Upper lobe of right lung (tissue), 1 donor: ENCODE results near the gene ING5. TPM values are rescaled to one million over a fixed set of nuclear protein-coding genes. Genes with fewer than 3 reads are reported as not detected.

Experiments used
- ATAC-seq: fragments of 200-7000 bp; cut with Tn5 transposase; one replicate; pipeline ENCODE4 v1.9.1; 2020; ENCODE audit warnings: mild to moderate bottlenecking, moderate library complexity
- DNase-seq: peaks from one replicate; pipeline ENCODE4 v3.0.0-alpha.2; 2020
- H3K27ac ChIP-seq: fragments of 200-600 bp; one replicate; pipeline ENCODE4 v1.8.0; 2022
- H3K27me3 ChIP-seq: fragments of 200-600 bp; one replicate; pipeline ENCODE4 v1.8.0; 2022; ENCODE audit warnings: mild to moderate bottlenecking
- H3K36me3 ChIP-seq: fragments of 200-600 bp; one replicate; pipeline ENCODE4 v1.8.0; 2022
- H3K4me1 ChIP-seq: fragments of 200-600 bp; one replicate; pipeline ENCODE4 v1.8.0; 2022
- H3K4me3 ChIP-seq: fragments of 200-600 bp; one replicate; pipeline ENCODE4 v1.8.0; 2022; ENCODE audit warnings: mild to moderate bottlenecking
- H3K9me3 ChIP-seq: fragments of 200-600 bp; one replicate; pipeline ENCODE4 v1.8.0; 2022
- intact Hi-C: fragments of 100-400 bp; cut with DNase I; formaldehyde crosslinking; loops from one replicate; pipeline ENCODE4 v1.11.0; 2022
- long read RNA-seq: library from polyadenylated mRNA; unstranded; transcript quantifications from one replicate; pipeline ENCODE4 v2.0.0, GENCODE V29; 2021
- total RNA-seq: library from RNA; stranded (reverse); fragmentation: NEBNext Ultra II Directional; extraction: Animal tissue kit (Norgen Biotek cat#: 25700); gene quantifications from one replicate; pipeline ENCODE4 v1.2.1, GENCODE V29; 2021
- TF ChIP-seq, protein P1 (sequence below): fragments of 200-600 bp; IDR thresholded peaks from one replicate; pipeline ENCODE4 v1.8.0; 2022; ENCODE audit warnings: antibody characterized with exemption
- donor health status: DM: no; HTN: yes; CAD: no; lungs with severe emphysema.

Gene ING5
- 36.5 TPM for total RNA-seq
- long read RNA-seq, full-length matches to known transcripts, result 16 of 33 reads
- long read RNA-seq, partial matches to known transcripts, result 3 of 33 reads
- long read RNA-seq, other reads (novel, unspliced or antisense), result 14 of 33 reads

DNA sequence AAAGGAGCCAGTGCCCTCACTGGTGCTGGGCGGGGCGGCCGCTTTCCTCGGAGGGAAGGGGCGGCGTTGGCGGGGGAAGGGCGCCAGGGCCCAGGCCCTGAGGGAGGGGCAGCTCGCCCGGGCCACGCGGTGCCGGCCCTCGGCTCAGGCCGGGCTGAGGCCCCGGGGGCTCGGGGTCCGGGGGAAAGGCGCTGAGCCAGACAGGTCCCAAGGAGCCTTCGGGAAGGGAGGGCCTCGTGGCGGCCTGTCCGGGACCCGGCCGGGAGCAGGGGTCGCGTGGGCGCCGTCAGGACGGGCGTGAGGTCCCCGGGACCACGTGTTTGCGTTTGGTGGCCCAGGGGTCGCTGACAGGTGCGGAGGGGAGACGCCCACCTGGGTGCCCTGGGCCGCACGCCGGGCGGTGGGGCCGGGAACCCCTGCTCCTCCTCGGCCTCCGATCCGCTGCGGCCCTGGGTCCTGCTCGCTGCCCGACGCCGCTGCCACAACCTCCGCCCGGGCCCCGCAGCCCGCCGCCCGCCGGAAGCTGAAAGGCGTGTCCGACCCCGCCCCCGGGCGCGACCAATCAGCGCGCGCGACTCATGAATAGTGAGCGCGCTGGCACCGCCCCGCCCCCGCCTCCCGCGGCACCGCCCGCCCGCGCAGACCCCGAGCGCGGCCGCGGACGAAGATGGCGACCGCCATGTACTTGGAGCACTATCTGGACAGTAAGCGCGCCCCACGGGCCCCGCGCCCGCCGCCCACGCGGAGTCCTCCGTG is at the start of gene ING5:
ING5 (plus strand) TSS at position 641 of the 756 bp plus-strand sequence; CDS start at position 668, 27 bp downstream.
- H3K4me1 ChIP-seq, result peaks cover 4% of the 10 kb centered on the region
- peak within 1 kb of the TSS; percentile 81 for H3K4me3 ChIP-seq
- peaks cover 12% of the 10 kb centered on the region for H3K36me3 ChIP-seq
- H3K27me3 ChIP-seq, result no peaks in the 10 kb centered on the region
- TF ChIP-seq, protein P1, sequence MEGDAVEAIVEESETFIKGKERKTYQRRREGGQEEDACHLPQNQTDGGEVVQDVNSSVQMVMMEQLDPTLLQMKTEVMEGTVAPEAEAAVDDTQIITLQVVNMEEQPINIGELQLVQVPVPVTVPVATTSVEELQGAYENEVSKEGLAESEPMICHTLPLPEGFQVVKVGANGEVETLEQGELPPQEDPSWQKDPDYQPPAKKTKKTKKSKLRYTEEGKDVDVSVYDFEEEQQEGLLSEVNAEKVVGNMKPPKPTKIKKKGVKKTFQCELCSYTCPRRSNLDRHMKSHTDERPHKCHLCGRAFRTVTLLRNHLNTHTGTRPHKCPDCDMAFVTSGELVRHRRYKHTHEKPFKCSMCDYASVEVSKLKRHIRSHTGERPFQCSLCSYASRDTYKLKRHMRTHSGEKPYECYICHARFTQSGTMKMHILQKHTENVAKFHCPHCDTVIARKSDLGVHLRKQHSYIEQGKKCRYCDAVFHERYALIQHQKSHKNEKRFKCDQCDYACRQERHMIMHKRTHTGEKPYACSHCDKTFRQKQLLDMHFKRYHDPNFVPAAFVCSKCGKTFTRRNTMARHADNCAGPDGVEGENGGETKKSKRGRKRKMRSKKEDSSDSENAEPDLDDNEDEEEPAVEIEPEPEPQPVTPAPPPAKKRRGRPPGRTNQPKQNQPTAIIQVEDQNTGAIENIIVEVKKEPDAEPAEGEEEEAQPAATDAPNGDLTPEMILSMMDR, result no peak
- ATAC-seq, result peak; percentile 90
- H3K27ac ChIP-seq, result peak within 1 kb of the TSS; percentile 95
- peak; percentile 99 for DNase-seq
- intact Hi-C loops, result no loop called here
- no peaks in the 10 kb centered on the region for H3K9me3 ChIP-seq

- Histone ChIP-seq H3K4me3 (no peak overlapping the region), H3K36me3 (peaks cover 54% of the 10 kb centered on the region), H3K27me3 (no peaks in the 10 kb centered on the region), H3K9me3 (no peaks in the 10 kb centered on the region), H3K4me1 (peaks cover 4% of the 10 kb centered on the region), H3K27ac (no peak overlapping the region)
- TF ChIP-seq, protein P1, result no peak
- ATAC-seq (no peak), DNase-seq (no peak)
- intact Hi-C loops, result no loop called here
These were observed 49.7 kb upstream of the ING5 start for GRCh38 chr2:241652142-241652541.

GRCh38 chr2:241652722-241653121 is 49.1 kb upstream of the ING5 start:
- DNase-seq, result no peak
- Histone ChIP-seq H3K4me1 (peaks cover 4% of the 10 kb centered on the region), H3K27ac (no peak overlapping the region), H3K36me3 (peaks cover 56% of the 10 kb centered on the region), H3K9me3 (no peaks in the 10 kb centered on the region), H3K4me3 (no peak overlapping the region), H3K27me3 (no peaks in the 10 kb centered on the region)
- TF ChIP-seq, protein P1, result no peak
- no peak for ATAC-seq
- intact Hi-C loops, result no loop called here

DNA sequence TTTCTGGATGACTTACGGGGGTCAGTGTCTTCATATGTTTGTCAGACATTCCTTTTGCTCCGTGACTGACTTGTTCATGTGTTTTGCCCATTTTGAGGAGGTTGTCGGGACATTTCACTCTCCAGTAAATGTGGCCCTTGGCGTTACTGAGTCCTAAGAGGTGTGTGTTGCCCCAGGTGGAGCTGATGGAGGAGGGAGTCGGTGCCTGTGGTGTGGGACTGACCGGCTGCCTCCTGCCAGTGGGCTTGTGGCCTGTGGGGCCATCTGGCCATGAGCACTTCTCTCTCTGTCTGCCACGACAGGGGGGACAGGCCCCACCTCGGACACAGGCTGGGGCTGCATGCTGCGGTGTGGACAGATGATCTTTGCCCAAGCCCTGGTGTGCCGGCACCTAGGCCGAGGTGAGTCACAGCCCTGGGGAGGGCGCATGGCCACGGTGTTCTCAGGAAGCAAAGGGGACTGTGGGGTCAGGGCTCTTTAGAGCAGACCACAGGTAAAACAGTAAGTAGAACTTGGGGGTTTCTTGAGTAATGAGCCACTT is 48.6 kb upstream of the ING5 start:
- ATAC-seq (no peak), DNase-seq (no peak)
- Histone ChIP-seq H3K27me3 (no peaks in the 10 kb centered on the region), H3K4me1 (peaks cover 4% of the 10 kb centered on the region), H3K27ac (no peak overlapping the region), H3K9me3 (no peaks in the 10 kb centered on the region), H3K36me3 (peaks cover 59% of the 10 kb centered on the region), H3K4me3 (no peak overlapping the region)
- intact Hi-C loops, result no loop called here
- TF ChIP-seq, protein P1, result no peak

DNA sequence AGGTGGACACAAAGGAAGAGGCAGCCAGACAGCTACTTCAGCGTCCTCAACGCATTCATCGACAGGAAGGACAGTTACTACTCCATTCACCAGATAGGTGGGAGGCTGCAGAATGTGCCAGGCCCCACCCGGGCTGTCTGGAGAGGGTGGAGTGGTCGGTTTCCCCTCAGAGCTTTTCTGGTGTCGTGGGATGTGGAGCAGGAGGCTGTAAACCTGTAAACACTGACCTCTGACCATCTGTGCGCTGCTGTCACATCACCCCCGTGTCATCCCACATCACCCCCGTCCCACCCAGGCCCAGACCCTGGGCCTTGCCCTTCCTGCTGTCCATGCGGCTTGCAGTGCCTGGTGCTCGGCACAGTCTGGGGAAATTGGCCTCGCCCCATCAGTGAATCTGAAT is 47.3 kb upstream of the ING5 start:
- Histone ChIP-seq H3K4me3 (no peak overlapping the region), H3K27ac (no peak overlapping the region), H3K27me3 (no peaks in the 10 kb centered on the region), H3K4me1 (no peaks in the 10 kb centered on the region), H3K9me3 (no peaks in the 10 kb centered on the region), H3K36me3 (peaks cover 72% of the 10 kb centered on the region)
- intact Hi-C loops, result no loop called here
- no peak for DNase-seq
- no peak for ATAC-seq
- TF ChIP-seq, protein P1, result no peak
